Left hindlimb (tissue), 1 donor: ENCODE results near the gene PRKAR1B.
A peak's percentile ranks its signal among the peaks of the same experiment; 100 is the strongest.

ENCODE experiments used
- DNase-seq: peaks from one replicate; pipeline ENCODE4 v3.0.0-alpha.2; 2018

Gene PRKAR1B

DNA sequence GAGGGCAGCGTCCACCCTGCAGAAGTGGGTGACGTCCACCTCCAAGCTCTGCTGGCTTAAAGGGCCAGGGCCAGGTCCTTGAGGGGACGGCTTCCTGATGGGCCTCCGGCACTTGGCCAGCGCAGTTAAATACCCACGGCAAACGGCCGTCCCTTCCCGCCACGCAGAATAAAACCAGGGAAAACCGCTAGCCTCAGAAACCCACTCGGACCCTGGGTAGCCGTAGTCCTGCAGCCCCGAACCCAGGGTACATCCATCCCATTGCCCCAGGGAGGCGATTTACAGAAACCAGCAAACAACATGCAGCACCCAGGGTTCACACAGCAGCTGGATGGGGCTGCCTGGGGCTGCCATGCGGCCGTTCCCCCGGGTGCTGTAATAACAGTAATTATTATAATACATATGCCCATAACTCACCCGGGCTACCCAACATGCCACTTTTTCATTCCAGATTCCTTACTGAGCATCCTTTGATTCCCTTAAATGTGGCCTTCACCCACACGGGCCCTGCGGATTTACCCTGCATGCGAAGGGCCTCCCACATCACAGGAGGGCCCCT lies 126.0 kb downstream of the PRKAR1B start:
- peak; percentile 63 for DNase-seq

DNA sequence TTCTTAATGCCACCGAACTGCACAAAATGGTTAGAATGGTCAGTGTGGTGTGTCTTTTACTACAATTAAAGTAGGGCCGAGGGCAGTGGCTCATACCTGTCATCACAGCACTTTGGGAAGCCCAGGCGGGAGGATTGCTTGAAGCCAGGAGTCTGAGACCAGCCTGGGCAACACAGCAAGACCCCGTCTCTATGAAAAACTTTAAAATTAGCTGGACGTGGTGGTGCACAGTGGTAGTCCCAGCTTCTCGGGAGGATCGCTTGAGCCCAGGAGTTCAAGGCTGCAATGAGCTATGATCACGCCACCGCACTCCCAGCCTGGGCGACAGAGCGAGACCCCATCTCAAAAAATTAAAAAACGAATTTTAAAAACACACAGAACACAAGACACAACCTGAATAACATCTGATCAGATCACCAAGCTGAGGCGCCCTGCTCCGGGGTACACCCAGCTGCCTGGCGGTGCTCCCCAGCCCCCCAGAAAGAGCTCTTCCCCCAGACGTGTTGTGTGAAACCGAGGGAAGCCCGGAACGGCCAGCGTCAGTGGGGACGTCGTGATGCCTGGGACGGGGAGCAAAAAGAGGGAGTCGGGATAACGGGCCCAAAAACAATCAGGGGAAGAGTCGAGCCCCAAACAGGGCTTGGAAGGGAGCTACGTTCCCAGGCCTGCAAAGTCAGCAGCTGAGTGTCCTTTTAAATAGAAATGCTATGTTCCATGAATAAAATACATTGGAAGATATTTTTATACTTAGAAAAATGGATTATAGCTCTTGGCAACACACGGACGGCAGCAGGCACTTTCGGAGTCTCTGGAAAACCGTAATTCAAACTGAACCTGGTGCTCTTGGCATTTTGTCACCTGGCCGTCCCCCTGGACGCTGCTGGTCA lies 126.7 kb downstream of the PRKAR1B start:
- no peak for DNase-seq

DNA sequence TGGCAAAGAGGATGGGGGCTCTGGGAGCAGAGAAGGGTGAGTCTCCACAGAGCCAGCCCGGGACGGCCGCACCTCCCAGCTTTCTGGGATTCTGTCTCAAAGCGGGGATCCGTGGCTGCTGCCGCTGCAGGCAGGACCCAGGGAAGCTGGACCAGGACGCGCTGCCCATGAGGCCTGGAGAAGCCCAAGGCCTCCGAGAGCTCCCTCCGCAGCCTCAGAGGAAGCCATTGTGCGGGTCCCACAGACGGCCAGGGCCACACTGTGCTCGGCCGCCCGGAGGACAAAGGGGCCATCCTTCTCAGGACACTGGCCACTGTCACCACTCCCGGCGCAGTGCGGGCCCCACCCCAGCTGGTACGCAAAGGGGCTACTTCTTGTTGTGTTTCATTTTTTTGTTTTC lies 128.2 kb downstream of the PRKAR1B start:
- DNase-seq = no peak

DNA sequence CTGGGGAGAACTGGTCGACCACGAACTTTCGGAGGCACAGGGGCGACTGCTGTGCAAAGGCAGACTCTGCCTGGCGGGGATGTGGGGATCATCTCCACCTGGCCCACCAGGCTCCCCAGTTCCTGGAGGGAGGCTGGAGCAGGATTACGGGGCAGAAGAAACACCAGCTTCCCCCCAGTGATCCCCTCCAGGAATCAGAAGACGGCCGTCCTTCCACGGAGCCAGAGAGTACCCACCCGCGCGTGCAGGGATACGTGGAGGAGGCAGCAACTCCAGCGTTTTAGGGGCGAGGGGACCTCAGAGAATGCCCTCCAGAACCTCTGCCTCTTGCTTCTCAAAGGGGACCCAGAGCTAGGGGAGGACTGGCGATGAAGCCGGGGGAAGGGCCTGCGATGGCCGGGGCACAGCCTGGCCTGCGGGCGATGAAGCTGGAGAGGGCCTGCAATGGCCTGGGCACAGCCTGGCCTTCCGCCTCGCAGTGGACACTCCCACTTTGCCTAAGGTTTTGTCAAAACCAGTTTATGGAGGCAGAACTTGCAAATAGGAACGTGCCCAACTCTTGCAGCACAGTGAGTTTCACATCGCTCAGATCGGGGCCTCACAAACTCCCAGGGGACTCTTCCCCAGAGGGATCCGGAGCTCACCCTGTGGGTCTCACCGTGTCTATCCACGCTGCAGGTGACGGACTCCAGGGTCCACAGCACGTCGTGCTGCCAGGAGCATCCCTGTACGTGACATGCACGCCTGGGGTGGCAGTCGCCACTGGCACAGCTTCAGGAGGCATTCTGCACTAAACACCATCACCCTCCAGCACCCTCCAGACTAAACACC lies 129.5 kb downstream of the PRKAR1B start:
- DNase-seq = no peak

DNA sequence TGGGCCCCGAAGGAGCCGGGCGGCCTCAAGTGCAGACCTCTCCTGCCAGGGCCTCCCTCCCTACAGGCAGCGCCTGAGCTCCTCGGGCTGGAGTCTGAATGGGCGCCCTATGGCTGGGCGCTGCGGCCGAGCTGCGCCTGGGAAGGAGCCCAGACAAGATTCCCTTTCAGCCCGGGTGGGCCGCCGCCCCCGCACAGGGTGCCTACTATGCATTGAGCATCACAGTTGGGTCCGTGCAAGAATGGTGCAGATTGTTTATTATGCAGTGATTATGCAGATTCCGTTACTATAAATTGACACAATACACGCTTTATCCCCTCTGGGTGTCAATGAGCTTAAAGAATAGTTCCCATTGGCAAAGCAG lies 130.3 kb downstream of the PRKAR1B start:
- DNase-seq = no peak

DNA sequence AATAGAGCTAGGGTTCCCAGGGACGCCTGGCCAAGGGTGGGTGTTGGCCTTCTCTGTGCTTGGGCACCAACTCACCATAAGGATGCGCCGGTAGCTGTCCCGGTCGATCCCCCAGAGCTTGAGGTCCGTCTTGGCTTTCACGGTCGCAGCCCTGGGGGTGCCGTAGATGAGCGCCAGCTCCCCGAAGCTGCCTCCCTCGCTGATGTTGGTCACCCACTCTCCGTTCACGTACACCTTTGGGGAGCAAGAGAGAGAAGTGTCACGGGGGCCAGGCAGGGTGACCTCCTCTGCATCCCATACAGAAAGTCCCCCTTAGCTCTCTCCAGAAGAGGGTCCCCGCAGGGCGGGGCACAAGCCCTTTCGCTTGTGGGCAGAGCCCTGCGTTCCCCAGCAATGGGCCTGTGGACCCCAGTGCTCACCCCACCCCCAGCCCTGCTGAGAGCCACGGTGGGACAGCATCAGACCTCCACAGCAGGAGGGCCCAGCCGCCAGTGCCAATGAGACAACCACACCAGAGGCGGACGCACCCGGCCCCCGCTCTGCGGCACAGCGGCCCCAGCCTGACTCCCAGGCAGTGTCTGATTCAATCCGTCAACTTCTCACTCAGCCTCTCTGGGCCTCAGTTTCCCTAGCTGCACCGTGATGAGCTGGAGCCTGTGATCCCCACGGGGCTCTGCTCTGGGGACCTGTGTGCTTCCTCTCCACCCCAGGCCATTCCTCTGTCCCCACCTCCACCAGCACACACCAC lies 130.8 kb downstream of the PRKAR1B start:
- no peak for DNase-seq

DNA sequence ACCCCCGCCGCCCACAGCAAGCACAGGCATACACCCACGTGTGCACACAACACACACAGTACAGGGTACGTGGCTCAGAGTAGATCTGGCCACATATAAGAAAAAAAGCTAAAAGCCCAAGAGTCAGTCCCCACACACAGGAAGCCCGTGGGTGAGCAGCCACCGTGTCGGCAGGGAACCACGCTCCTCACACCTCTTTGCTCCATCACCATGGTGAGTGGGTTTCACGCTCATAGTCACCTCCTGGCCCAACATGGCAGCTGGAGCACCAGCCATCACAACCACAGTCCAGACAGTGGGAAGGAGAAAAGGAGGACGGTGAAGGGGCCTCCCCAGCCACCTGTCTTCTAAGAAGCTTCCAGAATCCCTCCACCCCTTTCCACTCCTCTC lies 131.5 kb downstream of the PRKAR1B start:
- no peak for DNase-seq

DNA sequence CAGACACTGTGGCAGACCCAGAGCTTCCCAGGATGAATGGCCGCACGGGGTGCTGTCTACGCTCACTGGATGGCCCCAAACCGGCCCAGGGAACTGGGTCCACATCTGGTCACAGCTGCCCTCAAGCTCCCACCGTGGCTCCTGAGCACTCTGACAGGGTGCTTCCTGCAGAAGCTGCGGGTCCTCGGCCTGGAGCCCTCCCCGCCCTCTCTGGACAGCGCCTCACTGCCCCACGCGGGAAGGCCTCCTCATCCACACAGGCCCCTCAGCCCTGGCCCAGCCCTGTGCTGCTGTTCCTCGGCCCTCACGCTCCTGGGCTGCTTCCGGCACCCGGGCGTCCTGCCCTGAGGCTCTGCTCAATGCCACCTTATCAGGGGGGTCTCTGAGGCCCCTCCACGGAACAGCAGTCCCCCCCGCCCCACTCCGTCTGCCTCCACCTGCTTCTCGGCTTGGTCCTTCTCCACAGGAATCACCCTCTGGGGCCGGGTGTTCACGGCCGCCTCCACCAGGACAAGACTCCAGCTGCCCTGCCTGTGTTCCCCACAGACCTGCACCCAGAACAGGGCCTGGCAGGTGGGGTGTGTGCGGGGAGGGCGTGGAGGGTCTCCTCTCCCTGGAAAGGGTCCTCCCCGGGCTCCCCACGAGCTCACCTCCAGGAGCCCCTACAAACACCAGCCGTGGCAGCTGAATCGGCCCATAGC lies 132.0 kb downstream of the PRKAR1B start:
- DNase-seq = no peak

DNA sequence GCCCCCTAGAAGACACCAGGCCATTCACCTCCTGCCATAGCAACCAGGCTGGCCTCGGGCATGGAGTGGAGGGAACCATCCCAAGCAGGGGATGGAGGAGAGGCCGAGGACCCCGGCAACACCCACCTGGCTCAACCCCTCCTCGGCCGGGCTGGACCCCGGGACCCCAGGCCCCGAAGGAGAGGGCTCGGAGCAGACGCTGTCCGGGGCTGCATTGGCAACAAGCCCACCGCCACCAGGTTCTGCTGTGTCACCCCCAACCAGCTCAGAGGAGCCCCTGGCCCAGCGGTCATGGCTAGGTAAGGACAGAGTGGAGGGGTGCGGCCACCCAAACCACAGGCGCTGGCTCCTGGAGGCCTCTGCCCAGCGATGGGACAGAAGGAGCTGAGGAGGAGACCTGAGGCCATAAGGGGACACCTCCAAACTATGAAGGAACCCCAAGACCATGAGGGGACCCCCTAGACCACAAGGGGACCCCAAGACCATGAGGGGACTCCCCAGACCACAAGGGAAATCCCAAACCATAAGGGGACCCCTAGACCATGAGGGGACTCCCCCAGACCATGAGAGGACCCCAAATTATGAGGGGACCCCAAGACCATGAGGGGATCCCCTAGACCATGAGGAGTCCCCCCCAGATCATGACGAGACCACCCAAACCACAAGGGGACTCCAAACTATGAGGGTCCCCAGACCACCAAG lies 132.7 kb downstream of the PRKAR1B start:
- DNase-seq = no peak

DNA sequence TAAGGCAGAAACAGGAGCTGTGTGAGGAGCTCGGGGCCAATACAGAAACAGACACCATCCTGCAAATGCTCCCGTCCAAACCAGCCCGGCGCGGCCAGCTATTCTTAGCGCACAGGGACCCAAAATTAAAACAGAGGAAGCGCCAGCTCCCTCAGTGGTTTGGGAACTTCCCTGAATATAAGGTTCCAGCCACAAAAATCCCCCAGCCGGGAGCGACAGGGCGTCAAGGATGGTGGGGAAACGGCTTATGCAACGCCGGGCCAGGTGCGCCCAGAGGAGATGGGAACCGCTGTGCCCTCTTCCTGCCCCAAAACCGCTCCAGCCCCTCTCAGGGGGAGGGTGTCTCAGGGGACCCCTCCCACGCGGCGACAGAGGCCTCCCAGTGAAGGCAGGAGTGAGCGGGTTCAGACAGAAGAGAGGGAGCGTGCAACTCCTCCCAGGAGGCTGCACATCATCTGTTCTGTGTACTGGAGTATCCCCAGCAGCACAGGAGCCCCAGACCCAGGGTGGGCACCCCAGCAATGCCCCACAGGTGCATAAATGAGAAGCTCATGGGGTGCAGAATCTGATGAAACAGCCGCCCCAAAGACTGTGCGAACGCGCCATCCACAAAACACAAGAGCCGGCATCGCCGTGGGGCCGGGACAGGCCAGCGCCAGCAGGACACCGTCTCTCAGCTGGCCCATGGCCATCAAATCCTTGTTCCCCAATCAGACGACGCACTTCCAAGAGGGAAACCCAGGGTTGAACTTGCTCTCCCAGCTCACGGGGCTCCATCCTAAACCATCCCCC lies 133.6 kb downstream of the PRKAR1B start:
- DNase-seq = no peak

DNA sequence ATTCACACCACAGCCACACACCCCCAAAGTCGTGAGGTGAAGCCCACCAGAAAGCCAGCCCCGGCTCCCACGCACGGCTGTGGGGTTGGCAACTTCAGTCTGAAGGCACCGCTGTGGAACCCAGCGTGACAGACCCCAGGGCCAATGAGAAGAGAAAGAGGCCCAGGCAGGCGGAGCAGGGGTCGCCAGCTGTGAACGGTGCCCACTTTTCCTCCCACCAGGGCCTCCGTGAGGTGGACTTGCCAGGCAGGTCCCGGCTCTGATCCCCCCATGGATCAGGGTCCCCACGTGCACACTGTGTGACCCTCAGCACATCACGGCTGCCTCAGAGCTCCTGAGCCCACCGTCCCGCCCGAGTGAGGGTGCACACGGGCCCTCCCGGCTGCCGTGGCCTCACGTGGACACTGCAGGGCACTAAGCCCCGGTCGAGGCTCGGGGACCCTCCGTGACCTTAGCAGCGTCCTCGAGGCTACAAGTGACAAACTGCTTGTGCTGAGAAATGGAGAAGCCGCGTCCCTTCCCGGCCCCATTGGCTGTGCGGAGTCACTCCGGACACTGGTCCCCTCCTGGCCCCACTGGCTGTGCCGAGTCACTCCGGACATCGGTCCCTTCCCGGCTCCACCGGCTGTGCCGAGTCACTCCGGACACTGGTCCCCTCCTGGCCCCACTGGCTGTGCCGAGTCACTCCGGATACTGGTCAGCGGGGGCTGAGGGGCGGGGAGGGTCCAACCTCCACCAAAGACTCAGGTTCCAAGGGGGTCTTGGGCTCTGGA lies 135.0 kb downstream of the PRKAR1B start:
- no peak for DNase-seq

DNA sequence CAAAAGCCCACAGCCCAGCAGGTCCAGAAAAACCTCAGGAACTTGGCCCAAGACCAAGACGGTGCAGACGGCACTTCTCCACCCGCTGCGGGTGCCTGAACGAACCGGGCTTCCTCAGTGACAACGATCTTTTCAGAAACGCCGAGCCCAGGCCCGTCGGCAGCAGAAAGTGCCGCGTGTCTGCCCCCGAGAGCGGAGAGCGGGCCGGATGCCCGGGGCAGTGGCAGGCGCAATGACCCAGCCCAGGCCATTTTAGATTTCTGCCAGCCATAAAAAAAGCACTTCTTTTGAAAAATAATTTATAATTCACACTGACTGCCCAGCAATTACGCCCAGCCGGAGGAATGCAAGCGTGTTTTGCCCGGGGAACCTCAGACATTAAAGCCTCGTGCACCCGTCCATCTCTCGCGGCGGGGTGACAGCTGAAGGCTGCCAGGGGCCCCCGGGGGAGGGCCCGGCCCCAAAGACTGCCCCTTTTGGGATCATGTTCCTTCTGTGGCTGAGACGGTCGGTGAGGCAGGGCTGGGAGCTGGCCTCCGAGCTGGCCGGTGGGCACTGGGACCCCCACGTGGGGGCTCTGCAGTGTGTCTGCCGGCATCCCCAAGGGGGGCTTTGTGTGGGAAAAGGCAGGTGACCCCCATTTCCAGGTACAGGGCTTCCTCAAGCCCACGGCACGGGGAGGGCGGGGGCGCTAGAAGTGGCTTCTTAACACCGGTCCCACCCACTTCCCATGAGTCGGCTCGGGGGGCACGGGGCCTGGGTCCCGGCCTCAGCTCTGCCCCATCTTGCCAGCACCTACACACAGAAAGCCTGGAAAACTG lies 136.1 kb downstream of the PRKAR1B start:
- no peak for DNase-seq

DNA sequence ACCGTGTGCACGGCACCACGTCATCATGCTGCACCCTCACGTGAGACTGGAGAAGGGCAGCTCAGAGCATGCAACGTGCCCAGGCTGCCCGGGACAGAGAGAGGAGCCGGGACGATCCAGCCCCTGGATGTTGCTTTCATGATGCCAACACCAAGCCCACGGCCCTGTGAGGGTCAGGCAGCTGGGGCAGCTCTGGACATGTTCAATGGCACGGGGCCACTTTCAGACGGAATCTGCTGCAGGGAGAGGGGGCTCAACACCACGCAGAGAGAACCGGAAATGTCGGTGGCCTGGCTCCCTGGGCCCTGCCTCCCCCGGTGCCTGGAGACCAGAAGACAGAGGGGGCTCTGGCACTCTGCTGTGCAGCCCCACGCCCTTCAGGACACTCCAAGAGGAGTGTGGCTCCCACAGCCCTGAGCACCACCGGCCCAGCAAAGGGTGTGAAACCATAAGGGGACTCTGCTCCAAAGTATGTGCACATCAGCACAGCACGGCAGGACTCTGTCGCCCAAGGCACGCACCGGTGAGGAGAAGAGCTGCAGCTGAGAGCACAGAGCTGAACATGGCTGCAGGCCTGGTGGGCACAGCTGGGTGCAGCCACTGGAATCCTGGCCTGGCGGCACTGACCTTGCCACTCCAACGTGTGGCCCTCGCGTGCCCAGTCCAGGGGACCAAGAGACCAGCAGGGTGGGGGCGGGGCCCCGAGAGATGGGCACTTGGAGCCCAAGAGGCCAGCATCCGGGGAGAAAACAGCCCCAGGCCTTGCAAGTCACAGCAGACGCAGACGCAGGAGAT lies 137.1 kb downstream of the PRKAR1B start:
- no peak for DNase-seq

DNA sequence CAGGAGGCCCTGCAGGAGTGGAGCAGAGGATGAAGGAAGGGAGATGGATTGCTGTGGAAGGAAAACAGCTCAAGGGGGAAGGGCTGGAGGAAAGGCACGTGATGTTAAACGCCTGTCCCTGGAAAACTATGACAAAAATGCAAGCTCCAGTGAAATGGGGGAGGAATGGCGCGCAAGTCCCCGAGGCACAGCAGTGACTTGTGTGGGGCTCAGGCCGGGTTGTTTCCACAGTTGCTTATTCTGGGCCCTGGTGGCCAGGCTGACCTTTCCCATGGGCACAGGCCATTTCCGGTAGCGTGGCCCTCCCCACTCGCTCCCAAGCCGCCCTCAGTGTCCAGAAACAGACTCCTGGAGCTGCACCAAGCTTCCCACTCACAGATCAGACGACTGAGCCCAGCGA lies 139.3 kb downstream of the PRKAR1B start:
- no peak for DNase-seq

DNA sequence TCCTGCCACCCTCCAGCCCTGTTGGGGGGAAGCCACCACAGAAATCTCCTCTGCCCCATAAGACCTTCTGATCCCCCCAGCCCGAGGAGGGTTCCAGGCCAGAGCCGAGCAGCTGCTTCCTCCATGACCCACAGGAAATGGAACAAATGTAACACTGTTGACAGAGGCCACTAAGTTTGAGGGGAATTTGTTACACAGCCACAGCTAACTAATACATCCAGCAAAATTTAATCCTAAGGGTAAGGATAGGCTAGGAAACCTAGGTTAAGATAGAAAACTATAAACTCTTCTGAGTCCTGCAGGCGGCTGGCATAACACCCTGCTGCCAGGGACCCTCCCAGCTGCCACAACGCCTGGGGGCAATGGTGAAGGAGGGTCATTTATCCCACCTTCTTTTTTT lies 140.6 kb downstream of the PRKAR1B start:
- no peak for DNase-seq

DNA sequence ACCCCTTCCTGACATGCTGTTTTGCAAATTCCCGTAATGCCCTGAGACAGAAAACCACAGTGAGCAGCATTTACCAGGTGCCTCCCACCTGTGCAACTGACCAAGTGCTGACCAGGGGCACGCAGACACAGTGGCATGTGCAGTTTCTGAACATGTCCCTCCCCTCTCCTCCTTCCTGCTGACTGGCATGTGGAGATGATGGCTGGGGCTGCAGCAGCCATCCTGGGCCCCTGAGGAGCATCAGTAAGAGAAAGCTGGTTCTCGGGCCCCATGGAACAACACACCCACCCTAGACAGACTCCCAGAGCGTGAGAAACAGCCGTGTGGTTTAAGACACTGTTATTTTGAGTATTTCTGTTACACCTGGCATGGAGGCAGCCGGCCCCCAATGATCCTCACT lies 141.2 kb downstream of the PRKAR1B start:
- DNase-seq = no peak

DNA sequence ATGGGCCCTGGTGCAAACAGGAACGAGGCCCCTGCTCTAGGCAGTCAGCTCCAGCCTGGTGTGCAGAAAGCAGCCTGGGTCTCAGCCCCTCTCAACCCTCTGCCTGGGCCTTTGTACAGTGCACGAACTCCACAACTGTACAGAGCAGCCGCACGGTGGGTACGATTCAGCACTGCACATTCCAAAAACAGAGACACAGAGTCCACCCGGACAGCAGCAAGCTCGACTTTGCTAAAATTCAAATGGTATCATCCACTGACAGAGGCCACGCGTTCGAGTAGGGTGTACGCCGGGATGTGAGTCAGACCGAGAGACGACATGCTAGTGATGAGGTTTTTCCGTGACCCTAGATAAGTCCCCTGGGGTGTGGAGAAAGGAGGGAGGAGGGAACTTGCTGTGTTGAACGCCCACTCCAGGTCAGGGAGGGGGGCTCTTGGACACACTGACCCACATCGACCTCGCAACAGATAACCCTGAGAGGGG lies 141.8 kb downstream of the PRKAR1B start:
- no peak for DNase-seq

DNA sequence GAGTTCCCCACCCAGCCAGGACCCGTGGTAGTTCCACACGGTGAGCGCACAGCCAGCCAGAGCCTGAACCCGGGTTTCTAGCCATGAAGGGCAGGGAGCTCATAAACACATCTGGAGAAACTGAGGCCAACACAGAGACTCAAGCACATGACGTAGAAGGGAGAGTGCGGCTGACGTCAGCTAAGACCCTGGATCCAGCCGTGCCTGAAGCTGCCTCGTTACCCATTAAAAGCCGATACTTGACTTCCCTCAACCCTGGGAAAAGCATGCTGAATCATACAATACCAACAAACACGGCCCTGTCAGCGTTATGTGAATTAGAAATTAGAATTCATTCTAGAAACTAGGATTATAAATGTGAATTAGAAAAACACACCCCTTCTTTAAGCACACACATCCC lies 142.3 kb downstream of the PRKAR1B start:
- DNase-seq = no peak
